Fibroblast of villous mesenchyme (primary cell): Measurements from ENCODE around the gene JCAD. TPM values are rescaled to one million over a fixed set of nuclear protein-coding genes. Genes with fewer than 3 reads are reported as not detected.

ENCODE experiments used
- DNase-seq: peaks from one replicate; pipeline ENCODE4 v3.0.0-alpha.2; 2010; ENCODE audit warnings: low read depth
- H3K4me3 ChIP-seq: 2 replicates; pipeline ENCODE4 v1.5.1; 2011; ENCODE audit warnings: low read depth, mild to moderate bottlenecking, low read length
- CTCF ChIP-seq: IDR thresholded peaks from 2 replicates; pipeline ENCODE4 v1.5.1; 2012; ENCODE audit warnings: low read depth, mild to moderate bottlenecking, low read length; ENCODE audit not compliant: insufficient read depth
- total RNA-seq: library from RNA; depleted of rRNA; stranded (reverse); fragments of >200 nt; gene quantifications from 2 replicates; pipeline ENCODE4 v1.2.3, GENCODE V29; 2012

Gene JCAD
- total RNA-seq, 1 donor: 7.8 TPM

DNA sequence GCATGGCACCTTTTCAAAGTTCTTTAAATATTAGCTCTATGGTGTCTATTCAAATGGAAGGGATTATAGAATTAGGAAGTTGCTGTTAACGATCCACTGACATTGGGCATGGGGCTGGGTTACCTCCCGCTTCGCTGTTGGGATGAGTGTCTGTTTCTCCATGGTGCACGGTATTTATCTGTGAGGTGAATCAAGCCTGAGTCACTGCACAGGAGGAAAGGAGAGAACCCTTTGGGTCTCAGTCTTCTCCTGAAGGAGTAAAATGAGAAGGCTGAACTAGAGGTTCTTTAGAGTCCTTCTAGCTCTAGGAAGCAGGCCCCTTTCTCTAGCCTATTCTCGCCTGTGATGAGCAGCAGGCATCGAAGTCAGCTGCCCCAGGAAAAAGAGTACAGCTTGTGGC lies 7.3 kb downstream of the JCAD start:
- no peak for TF ChIP-seq CTCF

GRCh38 chr10:30051220-30051619 lies 8.2 kb downstream of the JCAD start:
- DNase-seq: peak; percentile 48
- H3K4me3 ChIP-seq: no peak overlapping the region
- no peak for TF ChIP-seq CTCF

More for the DNA sequence above, 7.3 kb downstream of the JCAD start:
- no peak for DNase-seq
- no peak overlapping the region for H3K4me3 ChIP-seq

GRCh38 chr10:30050411-30050810 lies 9.0 kb downstream of the JCAD start:
- H3K4me3 ChIP-seq: no peak overlapping the region
- TF ChIP-seq CTCF: no peak
- no peak for DNase-seq

- TF ChIP-seq CTCF: no peak
- DNase-seq: no peak
- no peak overlapping the region for H3K4me3 ChIP-seq
Measured at GRCh38 chr10:30048768-30049517, 10.4 kb downstream of the JCAD start.

GRCh38 chr10:30047924-30048531 lies 11.4 kb downstream of the JCAD start:
- H3K4me3 ChIP-seq: no peak overlapping the region
- DNase-seq: no peak
- no peak for TF ChIP-seq CTCF

GRCh38 chr10:30047430-30047829 lies 12.0 kb downstream of the JCAD start:
- no peak for DNase-seq
- no peak for TF ChIP-seq CTCF
- H3K4me3 ChIP-seq: no peak overlapping the region

- no peak for DNase-seq
- TF ChIP-seq CTCF: no peak
- H3K4me3 ChIP-seq: no peak overlapping the region
Measured at GRCh38 chr10:30046476-30046875, 12.9 kb downstream of the JCAD start.
